Epidermal melanocyte (primary cell): ENCODE measurements around the gene CNTN5.
"Not testable (repeated sequence)": the region's sequence is repeated elsewhere in the genome, so short reads cannot be mapped to it uniquely, and the experiment has no call there.

ENCODE experiments used
- DNase-seq: peaks from one replicate; pipeline ENCODE4 v3.0.0; 2011; ENCODE audit warnings: low spot score; ENCODE audit not compliant: insufficient read length

The CNTN5 gene

DNA sequence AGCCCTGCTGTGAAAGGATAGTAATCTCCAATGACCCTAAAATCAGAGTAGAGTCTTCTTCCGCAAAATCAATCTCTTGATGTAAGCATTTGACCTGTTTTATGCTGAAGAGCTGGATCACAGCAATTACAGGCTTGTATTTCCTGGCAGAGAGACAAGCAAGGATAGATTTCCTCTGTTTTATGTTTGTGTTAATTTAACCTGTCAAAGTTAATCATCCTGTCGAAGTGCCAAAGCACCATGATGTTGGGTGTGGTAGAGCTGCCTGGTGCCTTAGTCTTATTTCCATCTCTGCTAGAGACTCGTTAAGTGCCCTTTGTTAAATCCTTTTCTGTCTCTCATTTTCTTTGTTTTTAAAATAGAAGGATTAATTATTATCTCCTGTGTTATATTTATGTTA, 248.1 kb downstream of the CNTN5 start:
- no peak for DNase-seq

DNA sequence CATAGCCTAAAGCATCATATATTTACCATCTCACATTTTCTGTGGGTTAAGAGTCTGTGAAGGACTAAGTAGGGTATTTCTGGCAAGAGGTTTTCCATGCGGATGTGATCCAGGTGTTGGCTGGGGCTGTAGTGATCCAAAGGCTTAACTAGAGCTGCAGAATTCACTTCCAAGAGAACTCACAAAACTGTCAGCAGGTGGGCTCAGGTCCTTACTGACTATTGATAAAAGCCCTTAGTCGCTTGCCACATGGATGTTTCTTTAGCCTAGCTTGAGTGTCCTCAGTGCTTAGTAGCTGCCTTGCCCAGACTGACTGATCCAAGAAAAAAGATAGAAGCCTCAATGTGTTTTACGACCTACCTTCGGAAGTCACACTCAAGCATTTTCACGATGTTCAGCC, 250.8 kb downstream of the CNTN5 start:
- no peak for DNase-seq

DNA sequence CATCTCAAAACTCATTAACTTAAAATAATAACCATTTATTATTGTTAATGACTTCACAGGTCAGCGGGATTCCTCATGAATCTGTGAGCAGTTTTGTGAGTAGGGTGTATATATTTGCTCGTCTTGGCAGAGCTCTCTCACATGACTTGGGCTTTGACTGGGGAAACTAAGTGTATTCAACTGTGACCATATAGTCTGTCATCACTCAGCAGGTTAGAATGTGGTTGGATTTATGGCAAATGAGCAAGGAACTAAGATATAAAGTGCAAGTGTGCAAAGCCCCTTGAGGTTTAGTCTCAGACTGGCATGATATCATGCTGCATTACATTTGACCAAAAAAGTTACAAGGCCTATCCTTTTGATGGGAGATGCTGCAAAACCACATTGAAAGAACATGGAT, 254.8 kb downstream of the CNTN5 start:
- DNase-seq: no peak

DNA sequence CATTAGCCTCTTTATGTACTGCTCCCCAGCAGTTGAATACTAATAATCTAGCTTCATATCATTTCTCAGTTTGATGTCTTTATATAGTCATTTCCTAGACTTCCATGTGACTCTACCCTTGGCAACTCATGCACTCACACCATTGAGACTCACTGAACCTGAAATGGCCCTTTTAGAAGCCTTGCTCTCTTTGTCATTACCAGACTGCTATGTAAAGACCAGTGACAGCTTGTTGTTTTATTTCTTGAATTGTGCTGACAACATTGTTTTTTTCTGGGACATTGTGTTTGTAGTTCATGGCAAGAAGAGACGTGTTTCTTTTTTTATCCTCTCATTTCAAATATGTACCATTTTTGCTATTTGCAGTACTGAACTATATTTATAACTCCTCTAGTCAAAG, 256.5 kb downstream of the CNTN5 start:
- DNase-seq: no peak

DNA sequence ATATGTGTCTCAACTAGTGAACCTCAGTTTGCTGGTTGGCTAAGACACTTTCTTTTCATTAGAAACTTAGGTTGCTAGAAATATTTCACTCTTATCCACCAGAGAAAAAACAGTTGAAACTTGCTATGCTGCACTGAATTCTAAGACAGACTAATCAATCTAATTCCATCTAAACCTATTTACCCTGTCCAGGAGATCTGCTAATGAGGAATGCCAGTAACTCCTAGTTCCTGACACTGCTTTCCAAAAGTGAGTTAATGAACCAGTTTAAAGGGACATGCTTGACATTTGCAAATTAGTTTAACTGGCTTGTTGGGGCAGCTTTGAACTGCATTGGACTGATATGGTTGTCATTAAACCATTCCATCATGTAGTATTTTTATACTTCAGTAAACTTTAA, 258.5 kb downstream of the CNTN5 start:
- no peak for DNase-seq

DNA sequence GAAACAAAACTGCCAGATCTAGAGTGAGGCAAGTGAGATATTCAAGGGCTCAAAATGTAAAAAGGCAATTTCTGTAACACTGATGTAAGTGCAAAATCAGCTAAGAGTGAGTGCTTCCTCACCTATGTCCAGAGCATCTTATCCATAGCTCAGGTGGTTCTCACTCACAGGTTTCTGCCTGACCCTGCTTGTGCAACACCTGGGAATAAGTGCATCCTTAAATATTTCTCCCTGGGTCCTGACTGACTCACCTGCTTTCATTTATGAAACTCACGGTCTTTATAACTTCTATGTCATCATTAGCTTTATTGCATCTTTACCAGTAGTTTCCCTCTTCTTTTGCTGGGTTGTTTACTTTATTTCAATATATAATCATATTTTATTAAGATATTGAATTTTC, 260.6 kb downstream of the CNTN5 start:
- DNase-seq: no peak

DNA sequence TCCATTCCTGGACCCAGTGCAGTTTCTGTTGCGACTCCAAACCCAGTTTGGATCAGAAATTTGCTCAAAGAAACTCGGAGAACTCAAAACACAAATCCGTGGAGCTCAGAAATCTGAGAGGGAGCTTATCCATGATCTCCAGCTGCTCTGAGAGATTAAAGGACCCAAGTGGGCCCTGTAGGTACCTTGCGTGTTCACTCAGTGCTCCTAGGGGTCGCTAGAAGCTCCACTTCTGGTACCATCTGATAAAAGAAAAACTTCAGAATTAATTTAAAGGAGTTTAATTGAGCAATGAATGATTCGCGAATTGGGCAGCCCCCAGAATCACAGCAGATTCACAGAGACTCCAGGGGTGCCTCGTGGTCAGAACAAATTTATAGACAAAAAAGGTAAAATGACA, 277.2 kb downstream of the CNTN5 start:
- DNase-seq: not testable (repeated sequence)

DNA sequence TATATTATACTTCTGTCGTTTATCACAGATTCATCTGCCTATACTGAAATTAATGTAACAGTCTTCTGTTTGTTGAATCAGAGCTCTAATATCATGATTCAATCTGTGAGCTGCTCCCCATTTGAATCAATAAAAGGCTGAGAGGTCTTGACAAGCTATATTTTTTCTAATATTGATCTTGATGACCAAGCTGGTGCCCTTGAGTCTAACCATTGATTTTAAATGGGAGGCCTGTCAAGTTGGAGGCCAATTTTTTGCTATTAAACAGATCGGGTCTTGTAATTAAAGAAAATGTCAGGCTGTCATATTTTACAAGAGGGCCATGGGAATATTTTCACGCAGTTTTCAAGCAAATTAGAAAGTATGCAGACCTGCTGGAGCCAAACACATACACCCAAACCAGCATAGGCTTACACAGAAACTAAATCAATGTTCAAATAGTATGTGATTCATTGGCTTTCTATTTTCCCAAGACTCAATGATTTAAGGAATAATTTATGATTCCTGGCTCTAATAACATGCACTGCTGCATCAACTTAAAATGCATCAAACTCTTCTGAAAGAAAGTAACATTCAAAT, 286.9 kb downstream of the CNTN5 start:
- no peak for DNase-seq

DNA sequence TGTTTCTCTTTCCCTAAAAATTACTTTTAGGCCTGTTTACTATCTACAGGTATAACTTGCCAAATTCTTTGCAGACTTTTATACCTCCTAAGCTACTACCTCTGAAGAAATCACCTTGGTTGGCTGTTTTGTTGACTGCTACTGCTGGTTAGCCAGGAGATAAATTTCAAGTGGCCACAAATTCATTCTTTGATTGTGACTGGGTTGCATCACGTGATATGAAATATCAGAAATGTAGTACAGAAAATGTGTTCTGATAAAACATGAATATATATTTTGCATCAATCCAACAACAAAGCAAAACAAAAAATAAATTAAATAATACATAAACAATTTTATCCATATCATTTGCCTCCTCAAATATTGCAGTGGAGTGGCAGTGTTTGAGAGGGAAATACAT, 291.1 kb downstream of the CNTN5 start:
- no peak for DNase-seq

DNA sequence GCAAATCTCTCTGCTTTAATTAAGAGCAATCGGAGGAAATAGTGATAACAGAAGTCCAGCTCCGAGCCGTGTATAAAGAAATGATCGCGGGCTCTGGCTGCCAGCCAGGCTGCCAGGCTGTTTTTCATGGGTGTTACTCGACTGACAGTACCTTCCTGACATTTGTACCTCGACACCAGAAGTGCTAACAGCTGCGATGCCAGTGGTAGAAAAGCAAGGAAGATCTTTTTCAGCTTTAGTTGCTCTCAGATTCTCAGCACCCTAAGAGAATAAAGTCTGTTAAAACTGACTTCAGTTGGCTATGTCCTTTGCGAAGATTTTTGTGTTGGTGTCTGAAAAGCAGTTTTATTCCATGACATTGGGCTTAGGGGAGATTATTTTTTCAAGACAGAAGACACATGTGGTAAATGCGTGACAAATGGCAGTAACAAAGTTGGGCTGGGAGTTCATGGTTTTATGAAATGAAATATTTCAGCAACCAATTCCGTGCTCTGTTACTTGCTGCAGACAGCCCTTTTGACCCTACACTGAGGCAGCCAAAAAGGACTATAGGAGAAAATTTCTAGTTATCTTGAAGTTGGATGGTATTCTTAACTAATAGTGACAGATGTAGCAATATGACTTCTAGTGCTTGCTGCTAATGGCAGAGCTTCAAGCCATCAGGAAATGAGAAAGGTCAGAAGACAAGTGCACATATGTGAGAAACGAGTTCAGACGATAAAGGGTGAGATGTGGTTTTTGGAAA, 296.2 kb downstream of the CNTN5 start:
- DNase-seq: peak; percentile 19

DNA sequence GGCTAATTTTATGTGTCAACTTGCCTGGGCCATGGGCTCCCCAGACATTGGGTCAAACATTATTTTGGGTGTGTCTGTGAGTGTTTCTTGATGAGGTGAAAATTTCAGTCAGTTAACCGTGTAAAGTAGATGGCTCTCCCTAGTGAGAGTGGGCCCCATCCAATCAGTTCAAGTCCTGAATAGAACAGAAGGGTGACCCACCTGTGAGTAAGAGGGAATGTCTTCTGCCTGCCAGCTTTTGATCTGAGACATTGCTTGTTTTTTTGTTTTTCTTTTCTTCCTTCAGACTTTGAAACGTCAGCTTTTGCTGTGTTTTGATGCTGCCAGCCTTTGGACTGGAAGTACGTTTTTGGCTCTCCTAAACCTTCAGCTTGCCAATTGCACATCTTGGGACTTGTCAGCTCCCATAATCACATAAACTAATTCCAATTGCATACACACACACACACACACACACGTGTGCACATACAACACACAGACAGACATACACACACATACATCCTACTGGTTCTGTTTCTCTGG, 300.1 kb downstream of the CNTN5 start:
- no peak for DNase-seq

DNA sequence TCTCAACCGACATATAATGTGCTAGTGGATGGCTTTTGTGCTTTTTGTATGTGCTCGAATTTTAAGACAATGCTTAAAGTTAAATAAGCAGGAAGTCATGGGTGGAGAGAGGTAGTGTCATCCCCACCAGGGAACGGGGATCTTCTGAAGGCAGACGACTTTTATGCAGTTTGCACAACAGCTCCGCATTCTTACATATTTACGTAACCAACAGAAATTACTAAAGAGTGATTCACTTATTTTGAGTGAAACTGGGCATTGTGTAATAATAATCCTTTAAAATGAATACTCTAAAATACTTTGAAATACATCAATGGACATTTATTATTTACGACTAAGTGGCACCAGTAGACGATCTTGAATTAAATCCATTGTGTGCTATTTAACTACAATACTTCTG, 305.1 kb downstream of the CNTN5 start:
- no peak for DNase-seq

DNA sequence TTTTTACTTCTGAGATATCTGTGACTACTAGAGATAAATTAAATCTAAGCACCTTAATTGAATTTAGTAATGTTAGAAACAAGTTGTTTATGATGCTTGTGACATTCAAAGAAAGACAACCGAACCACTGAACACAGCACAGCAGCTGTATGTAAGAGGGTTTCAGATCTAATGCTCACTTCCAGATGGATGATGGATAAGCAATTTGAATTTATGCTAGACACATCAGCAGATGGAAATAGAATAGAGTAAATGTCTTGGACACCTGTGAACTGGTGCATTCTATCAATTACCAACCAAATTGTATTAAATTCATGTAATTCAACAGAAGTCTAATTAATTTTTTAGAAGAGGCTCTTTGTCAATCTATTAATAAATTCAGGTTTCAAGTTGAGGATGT, 306.3 kb downstream of the CNTN5 start:
- DNase-seq: no peak

DNA sequence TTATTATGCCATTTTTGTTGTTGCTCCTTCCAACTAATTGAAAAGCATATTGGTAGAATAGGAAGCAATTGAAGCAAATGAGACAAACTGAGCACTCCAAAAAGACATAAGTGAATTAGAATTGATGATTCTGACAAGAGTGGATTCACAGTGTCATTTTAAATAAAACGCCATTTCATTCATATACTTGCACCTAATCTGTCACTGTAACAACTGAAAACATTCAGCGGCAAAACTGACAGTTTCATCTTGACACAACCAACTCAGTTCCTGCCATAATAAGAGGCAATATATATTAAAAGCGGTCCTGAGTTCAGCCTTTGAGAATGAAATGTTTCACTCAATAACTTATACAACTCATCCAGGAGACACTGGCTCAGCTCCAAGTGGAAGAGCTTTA, 306.8 kb downstream of the CNTN5 start:
- DNase-seq: no peak

DNA sequence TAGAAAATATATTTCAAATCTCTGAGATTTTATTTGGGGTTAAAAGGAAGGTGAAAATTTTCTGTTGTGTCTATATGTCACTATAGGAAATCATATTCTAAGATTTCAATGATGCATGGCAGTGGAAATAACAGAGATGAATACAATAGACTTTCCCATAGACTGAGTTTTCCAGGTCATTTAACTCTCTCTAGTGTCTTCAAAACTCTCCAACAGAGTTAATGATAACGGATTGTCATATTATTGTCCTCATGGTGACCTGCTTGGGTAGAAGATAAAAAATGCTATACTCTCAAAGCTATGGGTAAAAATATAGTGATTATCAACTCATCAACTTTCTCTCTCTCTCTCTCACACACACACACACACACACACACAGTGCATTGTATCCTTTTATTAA, 312.9 kb downstream of the CNTN5 start:
- no peak for DNase-seq

DNA sequence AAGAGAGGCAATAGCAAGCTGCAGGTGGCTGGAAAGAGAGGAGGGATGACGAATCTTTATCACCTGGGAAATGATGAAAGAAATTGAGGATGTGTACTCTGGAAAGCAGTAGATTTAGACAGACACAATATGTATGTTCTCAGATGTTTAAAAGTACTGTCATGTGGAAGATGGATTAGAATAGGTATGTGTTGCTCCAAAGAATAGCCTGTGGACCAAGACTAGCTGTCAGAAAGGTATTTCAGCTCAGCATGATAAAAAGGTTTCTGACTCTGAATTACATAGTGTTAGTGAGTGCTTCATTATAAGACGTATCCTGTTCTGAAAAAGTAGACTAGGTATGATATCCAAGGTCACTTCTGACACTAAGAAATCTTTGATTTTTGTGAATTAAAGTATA, 322.4 kb downstream of the CNTN5 start:
- DNase-seq: no peak

DNA sequence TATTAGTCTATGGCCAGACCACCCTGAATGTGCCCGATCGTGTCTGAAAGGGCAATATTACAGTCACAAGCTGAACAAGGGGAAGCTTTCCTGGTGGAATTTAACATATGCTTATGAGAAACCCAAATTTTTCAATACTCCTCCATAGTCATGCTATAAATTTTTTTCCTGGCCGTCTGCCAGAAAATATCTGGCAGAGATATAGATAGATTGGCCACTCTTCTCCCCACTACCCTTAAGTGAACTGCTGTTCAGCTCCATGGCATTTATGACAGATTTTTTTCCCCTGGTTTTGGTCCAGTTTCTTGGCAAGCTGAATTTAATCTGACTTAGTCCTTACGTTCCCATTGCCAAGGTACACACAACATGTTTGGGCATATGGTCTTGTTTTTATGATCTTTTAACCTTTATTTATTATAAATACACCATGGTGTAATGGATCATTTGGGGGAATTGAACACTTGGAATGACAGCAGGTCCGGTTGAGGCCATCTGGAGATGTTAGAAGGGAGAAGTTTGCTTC, 328.5 kb downstream of the CNTN5 start:
- DNase-seq: no peak

DNA sequence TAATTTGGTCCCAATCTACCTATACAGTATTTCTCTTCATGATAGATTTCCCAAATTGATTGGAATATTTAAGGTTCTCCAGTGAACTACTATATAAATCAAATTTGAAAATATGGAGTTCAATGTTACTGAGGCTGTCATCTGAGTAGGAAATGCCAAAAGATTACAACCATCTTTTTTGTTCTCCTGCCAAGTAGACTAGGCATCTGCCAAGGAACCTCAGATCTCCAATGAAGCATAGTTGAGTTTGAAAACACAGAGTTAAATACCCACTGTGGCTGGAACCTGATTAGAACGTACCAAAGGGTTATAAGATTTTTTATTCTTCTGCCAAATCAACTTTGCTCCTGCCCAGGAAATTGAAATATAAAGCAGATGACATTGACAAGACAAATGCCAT, 330.9 kb downstream of the CNTN5 start:
- no peak for DNase-seq

DNA sequence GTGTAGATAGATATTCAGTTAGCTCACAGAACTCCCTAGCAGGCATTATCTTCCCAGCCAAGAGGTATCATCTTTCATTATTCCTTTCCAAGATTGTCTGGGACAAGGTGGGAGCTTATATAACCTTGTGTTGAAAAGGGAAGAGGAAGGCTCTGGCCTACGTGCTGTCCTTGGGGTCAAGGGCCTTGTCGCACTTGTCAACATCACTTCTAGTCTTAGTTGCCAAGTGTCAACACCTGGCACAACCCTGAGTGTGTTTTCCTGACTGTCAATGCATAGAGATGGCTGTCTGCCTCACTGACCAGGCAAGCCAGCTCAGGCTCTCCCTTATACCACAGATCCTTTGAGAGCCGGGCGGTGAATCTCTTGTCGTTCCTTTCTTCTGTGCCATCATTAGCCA, 331.9 kb downstream of the CNTN5 start:
- no peak for DNase-seq

DNA sequence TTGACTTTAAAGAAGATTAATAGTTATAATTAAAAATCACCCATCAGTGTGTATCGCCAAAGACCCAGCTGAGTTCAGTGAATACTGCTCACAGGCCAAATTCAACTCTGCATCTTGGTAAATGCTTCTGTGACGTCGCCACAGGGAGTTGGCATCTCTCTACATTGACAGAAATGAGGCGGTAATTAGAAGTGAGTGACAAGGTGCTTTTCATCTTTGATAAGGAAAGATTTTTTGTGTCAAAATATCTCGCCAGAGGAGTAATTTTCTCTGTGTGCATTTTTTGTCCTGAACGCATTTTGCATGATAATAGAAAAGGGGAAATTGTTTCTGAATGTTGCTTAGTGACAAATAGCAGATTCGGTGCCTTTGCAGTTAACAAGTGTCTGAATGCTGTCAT, 345.8 kb downstream of the CNTN5 start:
- no peak for DNase-seq

DNA sequence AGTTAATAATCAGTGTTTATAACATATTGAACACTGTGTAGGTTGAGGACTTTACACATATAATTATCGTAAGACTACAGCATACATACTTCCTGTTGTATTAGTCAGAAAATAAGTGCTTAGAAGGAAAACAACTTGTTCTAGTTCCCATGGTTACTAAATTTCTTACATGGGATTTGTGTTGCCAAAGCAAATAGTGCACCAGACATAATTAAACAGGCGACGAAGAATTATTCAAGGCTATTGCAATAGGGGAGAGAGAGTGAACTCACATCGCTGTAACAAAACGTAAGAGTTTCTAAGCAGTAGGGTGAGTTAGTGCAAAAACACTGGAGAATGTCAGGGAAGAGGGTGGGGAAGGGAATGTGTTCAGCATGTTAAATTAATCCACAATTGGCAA, 347.8 kb downstream of the CNTN5 start:
- no peak for DNase-seq

DNA sequence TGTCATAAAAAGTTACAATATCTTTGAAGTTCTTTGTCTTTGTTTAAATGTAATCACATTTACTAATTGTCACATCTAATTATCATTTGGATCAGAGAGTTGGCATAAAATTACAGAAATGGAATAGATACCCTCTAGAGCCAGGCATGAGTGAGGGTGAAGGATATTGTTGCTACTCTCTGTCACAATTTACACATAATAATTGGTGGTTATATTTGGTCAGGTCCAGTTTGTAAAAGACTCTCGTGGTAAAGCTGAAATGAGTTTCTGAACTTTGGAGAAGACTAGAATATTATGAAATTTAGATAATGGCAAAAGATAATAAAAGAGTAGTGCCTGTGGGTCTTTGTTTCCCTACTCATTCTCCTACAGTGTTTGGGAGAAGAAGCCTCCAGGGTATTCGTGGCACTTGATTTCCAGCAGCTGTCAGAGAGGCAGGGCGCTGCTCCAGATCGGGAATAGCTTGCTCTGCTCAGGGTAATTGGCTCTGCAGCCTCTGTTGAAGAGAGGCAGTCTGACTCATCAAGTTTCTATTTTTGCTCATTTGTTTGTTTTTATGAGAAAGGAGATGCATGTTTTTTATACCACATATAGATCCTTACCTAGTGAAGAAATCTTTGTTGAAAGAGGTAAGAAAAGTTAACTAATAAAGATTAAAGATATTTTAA, 349.9 kb downstream of the CNTN5 start:
- peak; percentile 24 for DNase-seq

DNA sequence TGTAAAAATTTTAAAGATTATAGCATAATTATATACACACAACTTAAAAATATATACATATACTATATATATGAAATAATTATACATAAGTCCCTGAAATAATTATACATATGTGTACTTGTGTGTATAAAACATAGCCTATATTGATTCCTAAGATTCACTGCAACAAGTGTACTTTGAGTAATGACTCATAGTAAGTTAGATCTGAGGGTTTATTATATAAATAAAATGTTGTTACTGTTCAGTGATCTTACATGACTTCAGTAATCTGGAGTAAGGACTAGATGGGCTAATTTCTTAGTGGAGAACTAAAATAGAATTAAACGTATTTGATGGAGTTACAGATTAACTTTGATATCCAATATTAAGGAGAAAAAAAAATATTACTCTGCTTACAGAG, 350.5 kb downstream of the CNTN5 start:
- DNase-seq: no peak
